Neural progenitor cell (in vitro differentiated cells): ENCODE results near the gene WDSUB1.

ENCODE experiments used
- CTCF ChIP-seq: fragments of 200-600 bp; sonication (generic); IDR thresholded peaks from 2 replicates; pipeline ENCODE4 v1.5.1; 2017; ENCODE audit warnings: antibody characterized with exemption, mild to moderate bottlenecking
- EZH2 ChIP-seq: fragments of 200-600 bp; sonication (generic); IDR thresholded peaks from 2 replicates; pipeline ENCODE4 v1.6.1; 2017; ENCODE audit warnings: antibody characterized with exemption, mild to moderate bottlenecking, moderate library complexity

- no peak for TF ChIP-seq CTCF
- no peak for TF ChIP-seq EZH2
Measured at GRCh38 chr2:159188449-159188848, 98.1 kb downstream of the WDSUB1 start.
